Astrocyte of the cerebellum (primary cell): Measurements from ENCODE around the gene MAP2K2.

ENCODE experiments used
- DNase-seq: peaks from one replicate; pipeline ENCODE4 v3.0.0-alpha.2; 2011; ENCODE audit warnings: low read depth
- H3K4me3 ChIP-seq: 2 replicates; pipeline ENCODE4 v1.5.1; 2011; ENCODE audit warnings: mild to moderate bottlenecking, low read depth, low read length, moderate library complexity
- in situ Hi-C: cut with HindIII; loops from 2 replicates; pipeline ENCODE4 v1.10.0; 2017; ENCODE audit warnings: low sequenced_read_pairs
- TF ChIP-seq, protein P1 (sequence below): IDR thresholded peaks from 2 replicates; pipeline ENCODE4 v1.5.1; 2012; ENCODE audit warnings: low read length, low read depth, moderate library complexity, mild to moderate bottlenecking; ENCODE audit errors: missing control alignments

Gene MAP2K2

DNA sequence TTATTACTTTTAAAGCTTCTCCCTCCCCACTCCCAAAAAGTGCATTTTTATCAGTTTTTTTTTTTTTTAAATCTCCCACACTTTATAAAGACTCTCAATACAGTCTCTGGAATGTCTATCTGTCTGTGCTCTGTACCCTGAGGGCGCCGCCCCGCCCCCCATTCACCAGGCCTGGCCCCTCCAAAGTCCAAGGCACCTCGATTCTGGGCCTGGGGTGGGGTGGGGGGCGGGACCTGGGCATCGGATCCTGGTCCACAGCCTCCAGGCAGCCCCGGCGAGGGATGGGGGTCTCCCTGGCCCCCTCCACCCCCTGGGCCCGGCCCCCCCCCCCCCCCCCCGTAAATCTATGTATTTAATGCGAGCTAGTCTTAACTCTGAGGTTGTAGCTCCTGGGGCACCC, 80.5 kb downstream of the MAP2K2 start:
- no peak overlapping the region for H3K4me3 ChIP-seq
- in situ Hi-C loops = no loop called here
- TF ChIP-seq, protein P1, sequence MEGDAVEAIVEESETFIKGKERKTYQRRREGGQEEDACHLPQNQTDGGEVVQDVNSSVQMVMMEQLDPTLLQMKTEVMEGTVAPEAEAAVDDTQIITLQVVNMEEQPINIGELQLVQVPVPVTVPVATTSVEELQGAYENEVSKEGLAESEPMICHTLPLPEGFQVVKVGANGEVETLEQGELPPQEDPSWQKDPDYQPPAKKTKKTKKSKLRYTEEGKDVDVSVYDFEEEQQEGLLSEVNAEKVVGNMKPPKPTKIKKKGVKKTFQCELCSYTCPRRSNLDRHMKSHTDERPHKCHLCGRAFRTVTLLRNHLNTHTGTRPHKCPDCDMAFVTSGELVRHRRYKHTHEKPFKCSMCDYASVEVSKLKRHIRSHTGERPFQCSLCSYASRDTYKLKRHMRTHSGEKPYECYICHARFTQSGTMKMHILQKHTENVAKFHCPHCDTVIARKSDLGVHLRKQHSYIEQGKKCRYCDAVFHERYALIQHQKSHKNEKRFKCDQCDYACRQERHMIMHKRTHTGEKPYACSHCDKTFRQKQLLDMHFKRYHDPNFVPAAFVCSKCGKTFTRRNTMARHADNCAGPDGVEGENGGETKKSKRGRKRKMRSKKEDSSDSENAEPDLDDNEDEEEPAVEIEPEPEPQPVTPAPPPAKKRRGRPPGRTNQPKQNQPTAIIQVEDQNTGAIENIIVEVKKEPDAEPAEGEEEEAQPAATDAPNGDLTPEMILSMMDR = no peak
- no peak for DNase-seq

- DNase-seq = no peak
- H3K4me3 ChIP-seq = no peak overlapping the region
- in situ Hi-C loops = no loop called here
- TF ChIP-seq, protein P1 = no peak
These were observed 81.2 kb downstream of the MAP2K2 start for GRCh38 chr19:4042731-4043082.

- no peak for DNase-seq
- TF ChIP-seq, protein P1 = no peak
- no peak overlapping the region for H3K4me3 ChIP-seq
- in situ Hi-C loops = no loop called here
These were observed 81.7 kb downstream of the MAP2K2 start for GRCh38 chr19:4042064-4042730.
